ENCODE measurements around the gene PCDH1. TPM values are rescaled to one million over a fixed set of nuclear protein-coding genes. Genes with fewer than 3 reads are reported as not detected.
"Not testable (repeated sequence)": the region's sequence is repeated elsewhere in the genome, so short reads cannot be mapped to it uniquely, and the experiment has no call there.

Gene PCDH1
- polyA plus RNA-seq, 1 donor: 13.6 TPM

GRCh38 chr5:141834331-141834730, 43.9 kb downstream of the PCDH1 start:
- no peak for DNase-seq (ENCODE audit: low read depth)

- DNase-seq (ENCODE audit: low read depth): no peak
Measured at GRCh38 chr5:141832131-141832530, 46.1 kb downstream of the PCDH1 start.

- DNase-seq (ENCODE audit: low read depth): no peak
Measured at GRCh38 chr5:141828162-141828561, 50.0 kb downstream of the PCDH1 start.

GRCh38 chr5:141826674-141827073, 51.5 kb downstream of the PCDH1 start:
- no peak for DNase-seq (ENCODE audit: low read depth)

- DNase-seq (ENCODE audit: low read depth): no peak
Measured at GRCh38 chr5:141825791-141826560, 52.2 kb downstream of the PCDH1 start.

- no peak for DNase-seq (ENCODE audit: low read depth)
Measured at GRCh38 chr5:141825241-141825671, 53.0 kb downstream of the PCDH1 start.

GRCh38 chr5:141824717-141825116, 53.5 kb downstream of the PCDH1 start:
- DNase-seq (ENCODE audit: low read depth): no peak

GRCh38 chr5:141823056-141823455, 55.2 kb downstream of the PCDH1 start:
- DNase-seq (ENCODE audit: low read depth): no peak

GRCh38 chr5:141822144-141822543, 56.1 kb downstream of the PCDH1 start:
- no peak for DNase-seq (ENCODE audit: low read depth)

- DNase-seq (ENCODE audit: low read depth): no peak
Measured at GRCh38 chr5:141821430-141821925, 56.7 kb downstream of the PCDH1 start.

- not testable (repeated sequence) for DNase-seq (ENCODE audit: low read depth)
Measured at GRCh38 chr5:141820686-141821085, 57.5 kb downstream of the PCDH1 start.

GRCh38 chr5:141817631-141818030, 60.6 kb downstream of the PCDH1 start:
- DNase-seq (ENCODE audit: low read depth): no peak

- DNase-seq (ENCODE audit: low read depth): no peak
Measured at GRCh38 chr5:141816598-141817399, 61.4 kb downstream of the PCDH1 start.

GRCh38 chr5:141815796-141816180, 62.4 kb downstream of the PCDH1 start:
- DNase-seq (ENCODE audit: low read depth): no peak

- no peak for DNase-seq (ENCODE audit: low read depth)
Measured at GRCh38 chr5:141815051-141815795, 63.0 kb downstream of the PCDH1 start.

GRCh38 chr5:141814064-141814964, 63.9 kb downstream of the PCDH1 start:
- no peak for DNase-seq (ENCODE audit: low read depth)

GRCh38 chr5:141812512-141812911, 65.7 kb downstream of the PCDH1 start:
- no peak for DNase-seq (ENCODE audit: low read depth)

- no peak for DNase-seq (ENCODE audit: low read depth)
Measured at GRCh38 chr5:141811287-141812155, 66.7 kb downstream of the PCDH1 start.

GRCh38 chr5:141810702-141811101, 67.5 kb downstream of the PCDH1 start:
- no peak for DNase-seq (ENCODE audit: low read depth)
